Upper lobe of left lung (tissue), 4 donors: ENCODE results near the gene PGAP6.

Source experiments
- POLR2A ChIP-seq, 4 donors: fragments of 450-650 bp; IDR thresholded peaks; one replicate each; pipeline ENCODE4 v1.5.1; 2016 to 2017; ENCODE audit warnings: antibody characterized with exemption in 4 of 4, mild to moderate bottlenecking in 2 of 4
- POLR2AphosphoS5 ChIP-seq, 2 donors: sonication (generic); formaldehyde crosslinking; IDR thresholded peaks; one replicate each; pipeline ENCODE4 v1.5.1; 2017; ENCODE audit warnings: antibody characterized with exemption in 2 of 2
- TF ChIP-seq, protein P1 (sequence below), 6 experiments: fragments of 450-650 bp in 4 of 6; fragments of 200-600 bp in 2 of 6; sonication (generic) in 2 of 6; IDR thresholded peaks; one replicate each; pipeline ENCODE4 v1.5.1; 2016 to 2019; ENCODE audit warnings: antibody characterized with exemption in 6 of 6

DNA sequence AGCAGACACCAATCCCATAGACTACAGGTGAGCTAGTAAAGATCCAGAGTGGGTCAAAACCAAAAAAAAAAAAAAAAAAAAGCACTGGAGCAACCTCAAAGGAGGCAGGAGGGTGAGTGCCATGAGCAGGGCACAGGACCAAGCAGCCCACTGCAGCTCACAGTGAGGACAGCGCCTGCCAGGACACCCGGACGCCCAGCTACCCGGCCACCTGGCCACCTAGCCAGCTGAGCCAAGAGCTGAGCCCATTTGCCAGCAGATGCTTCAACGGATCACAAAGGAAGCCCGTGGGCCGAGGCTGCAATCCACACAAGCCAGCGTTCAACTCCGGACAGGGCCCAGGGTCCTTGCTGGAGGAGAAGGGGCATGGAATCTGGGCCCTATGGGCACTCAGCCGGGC lies 44.3 kb downstream of the PGAP6 start:
- TF ChIP-seq, protein P1, sequence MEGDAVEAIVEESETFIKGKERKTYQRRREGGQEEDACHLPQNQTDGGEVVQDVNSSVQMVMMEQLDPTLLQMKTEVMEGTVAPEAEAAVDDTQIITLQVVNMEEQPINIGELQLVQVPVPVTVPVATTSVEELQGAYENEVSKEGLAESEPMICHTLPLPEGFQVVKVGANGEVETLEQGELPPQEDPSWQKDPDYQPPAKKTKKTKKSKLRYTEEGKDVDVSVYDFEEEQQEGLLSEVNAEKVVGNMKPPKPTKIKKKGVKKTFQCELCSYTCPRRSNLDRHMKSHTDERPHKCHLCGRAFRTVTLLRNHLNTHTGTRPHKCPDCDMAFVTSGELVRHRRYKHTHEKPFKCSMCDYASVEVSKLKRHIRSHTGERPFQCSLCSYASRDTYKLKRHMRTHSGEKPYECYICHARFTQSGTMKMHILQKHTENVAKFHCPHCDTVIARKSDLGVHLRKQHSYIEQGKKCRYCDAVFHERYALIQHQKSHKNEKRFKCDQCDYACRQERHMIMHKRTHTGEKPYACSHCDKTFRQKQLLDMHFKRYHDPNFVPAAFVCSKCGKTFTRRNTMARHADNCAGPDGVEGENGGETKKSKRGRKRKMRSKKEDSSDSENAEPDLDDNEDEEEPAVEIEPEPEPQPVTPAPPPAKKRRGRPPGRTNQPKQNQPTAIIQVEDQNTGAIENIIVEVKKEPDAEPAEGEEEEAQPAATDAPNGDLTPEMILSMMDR (IDR thresholded peaks at IDR 0.05): no peak
- no peak for TF ChIP-seq POLR2AphosphoS5 (IDR thresholded peaks at IDR 0.05)
- no peak for TF ChIP-seq POLR2A (IDR thresholded peaks at IDR 0.05)
